ENCODE measurements around the gene GNA15.
"Not testable (repeated sequence)": the region's sequence is repeated elsewhere in the genome, so short reads cannot be mapped to it uniquely, and the experiment has no call there.

The GNA15 gene, protein sequence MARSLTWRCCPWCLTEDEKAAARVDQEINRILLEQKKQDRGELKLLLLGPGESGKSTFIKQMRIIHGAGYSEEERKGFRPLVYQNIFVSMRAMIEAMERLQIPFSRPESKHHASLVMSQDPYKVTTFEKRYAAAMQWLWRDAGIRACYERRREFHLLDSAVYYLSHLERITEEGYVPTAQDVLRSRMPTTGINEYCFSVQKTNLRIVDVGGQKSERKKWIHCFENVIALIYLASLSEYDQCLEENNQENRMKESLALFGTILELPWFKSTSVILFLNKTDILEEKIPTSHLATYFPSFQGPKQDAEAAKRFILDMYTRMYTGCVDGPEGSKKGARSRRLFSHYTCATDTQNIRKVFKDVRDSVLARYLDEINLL

DNA sequence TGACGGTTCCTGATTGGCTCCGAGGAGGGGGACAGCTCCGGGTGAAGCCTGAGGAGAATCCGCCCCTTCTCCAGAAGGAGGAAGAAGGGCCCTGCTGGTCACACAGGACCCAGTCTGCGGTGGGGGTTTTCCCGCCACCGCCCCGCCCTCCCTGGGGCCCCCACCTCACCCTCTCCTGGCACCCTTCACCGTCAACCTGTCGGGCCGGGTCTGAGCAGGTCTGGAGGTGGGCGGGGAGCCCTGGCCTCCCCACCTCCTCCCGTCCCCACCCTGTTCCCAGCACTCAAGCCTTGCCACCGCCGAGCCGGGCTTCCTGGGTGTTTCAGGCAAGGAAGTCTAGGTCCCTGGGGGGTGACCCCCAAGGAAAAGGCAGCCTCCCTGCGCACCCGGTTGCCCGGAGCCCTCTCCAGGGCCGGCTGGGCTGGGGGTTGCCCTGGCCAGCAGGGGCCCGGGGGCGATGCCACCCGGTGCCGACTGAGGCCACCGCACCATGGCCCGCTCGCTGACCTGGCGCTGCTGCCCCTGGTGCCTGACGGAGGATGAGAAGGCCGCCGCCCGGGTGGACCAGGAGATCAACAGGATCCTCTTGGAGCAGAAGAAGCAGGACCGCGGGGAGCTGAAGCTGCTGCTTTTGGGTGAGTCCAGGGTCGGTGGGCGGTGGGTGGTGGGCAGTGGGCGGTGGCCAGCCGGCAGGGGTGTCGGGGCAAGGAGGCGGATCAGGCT, at the start of gene GNA15:
Gene GNA15, plus strand, starts transcription at position 73 of the 723 bp plus-strand sequence. Its CDS starts 418 bp downstream, at position 491.
- DNase-seq (ENCODE audit: low read depth in 2 of 3, low spot score in 1 of 3): no peak

DNA sequence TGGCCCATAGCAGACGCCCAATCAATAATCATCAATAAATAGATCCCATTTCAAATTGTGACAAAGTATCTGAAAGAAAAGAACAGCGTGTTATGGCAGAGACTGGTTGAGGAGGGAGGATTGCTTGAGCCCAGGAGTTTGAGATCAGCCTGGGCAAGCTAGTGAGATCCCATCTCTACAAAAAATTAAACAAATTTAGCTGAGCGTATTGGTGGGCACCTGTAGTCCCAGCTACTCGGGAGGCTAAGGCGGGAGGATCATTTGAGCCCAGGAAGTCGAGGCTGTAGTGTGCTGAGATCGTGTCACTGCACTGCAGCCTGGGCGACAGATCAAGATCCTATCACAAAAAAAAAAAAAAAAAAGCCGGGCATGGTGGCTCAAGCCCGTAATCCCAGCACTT, 48.1 kb upstream of the GNA15 start:
- no peak for DNase-seq (ENCODE audit: low read depth in 2 of 3, low spot score in 1 of 3)

DNA sequence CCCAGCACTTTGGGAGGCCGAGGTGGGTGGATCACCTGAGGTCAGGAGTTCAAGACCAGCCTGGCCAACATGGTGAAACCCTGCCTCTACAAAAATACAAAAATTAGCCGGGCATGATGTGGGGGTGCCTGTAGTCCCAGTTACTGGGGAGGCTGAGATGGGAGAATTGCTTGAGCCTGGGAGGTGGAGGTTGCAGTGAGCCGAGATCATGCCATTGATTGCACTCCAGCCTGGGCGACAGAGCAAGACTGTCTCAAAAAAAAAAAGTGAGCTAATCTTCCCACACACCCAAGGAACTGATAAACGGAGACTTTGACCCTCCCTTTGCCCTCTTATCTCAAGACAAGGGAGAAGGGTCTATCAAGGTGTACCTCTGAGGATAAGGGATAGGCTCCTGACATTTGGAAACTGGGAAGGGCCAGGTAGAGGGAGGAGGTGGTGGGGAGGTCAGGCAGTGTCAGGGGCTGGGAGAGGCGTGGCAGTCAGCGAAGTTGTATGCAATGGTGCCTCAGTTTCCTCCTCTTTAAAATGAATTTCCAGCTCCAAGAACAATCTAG, 46.5 kb upstream of the GNA15 start:
- not testable (repeated sequence) for DNase-seq (ENCODE audit: low read depth in 2 of 3, low spot score in 1 of 3)

DNA sequence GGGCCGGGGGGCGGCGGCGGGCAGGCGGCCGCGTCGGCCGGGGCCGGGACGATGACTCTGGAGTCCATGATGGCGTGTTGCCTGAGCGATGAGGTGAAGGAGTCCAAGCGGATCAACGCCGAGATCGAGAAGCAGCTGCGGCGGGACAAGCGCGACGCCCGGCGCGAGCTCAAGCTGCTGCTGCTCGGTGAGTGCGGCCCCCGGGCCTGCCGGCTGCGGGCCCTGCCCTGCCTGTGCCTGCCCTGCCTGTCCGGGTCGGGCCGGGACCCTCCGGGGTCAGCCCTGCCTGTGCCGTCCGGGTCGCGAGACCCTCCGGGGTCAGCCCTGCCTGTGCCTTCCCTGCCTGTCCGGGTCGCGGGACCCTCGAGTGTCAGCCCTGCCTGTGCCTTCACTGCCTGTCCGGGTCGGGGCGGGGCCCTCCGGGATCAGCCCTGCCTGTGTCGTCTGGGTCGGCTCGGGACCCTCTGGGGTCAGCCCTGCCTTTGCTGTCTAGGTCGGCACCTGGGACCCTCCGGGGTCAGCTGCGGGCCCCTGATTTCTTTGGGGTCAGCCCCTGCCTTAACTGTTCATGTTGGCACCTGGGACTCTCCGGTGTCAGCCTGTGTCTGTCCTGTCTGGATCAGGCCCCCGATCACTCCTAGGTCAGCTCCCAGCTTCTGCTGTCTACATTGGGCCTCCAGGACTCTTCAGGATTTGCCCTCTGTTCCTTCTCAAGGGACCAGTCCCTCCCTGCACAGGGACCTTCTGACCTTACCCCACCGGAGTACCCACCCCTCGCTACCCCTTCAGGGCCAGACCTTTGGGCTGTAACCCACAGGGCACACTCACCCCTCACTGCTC, 41.0 kb upstream of the GNA15 start:
- DNase-seq (ENCODE audit: low read depth in 2 of 3, low spot score in 1 of 3): no peak

DNA sequence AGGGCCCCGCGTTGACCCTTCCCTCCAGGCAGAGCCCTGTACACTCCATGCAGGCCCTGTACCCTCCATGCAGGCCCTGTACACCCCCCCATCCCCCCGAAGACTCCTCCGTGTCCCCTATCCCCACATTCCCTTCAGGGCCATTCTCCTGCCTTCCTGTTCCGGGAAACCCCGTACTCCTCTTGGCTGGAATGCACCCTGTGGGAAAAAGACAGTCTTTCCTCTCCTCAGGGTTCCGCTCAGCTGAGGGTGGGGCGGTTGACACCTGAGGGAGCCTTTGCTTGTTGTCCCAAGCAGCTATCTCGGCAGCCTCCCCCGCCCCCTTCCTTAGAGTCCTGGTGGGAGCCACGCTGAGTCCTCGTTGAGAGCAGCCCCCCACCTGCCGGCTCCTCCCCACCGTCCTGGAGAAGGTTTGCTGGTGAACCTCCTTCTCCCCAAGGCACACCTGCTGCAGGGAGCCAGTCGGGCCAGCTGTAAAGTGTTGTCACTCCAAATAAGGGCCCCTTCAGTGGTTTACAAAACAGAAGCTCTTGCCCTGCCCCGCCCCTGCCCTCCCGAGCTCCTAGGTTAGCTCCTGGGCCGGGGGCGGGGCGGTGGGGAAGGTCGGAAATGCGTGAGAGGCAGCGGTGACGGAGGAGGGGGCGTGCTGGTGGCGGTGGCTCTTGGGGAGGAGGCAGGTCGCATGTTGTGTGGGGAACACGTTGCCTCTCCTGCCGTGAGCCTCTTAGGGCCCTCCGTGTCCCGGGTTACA, 40.2 kb upstream of the GNA15 start:
- DNase-seq (ENCODE audit: low read depth in 2 of 3, low spot score in 1 of 3): peak in 2 of 3 donors; percentile 14 to 26

DNA sequence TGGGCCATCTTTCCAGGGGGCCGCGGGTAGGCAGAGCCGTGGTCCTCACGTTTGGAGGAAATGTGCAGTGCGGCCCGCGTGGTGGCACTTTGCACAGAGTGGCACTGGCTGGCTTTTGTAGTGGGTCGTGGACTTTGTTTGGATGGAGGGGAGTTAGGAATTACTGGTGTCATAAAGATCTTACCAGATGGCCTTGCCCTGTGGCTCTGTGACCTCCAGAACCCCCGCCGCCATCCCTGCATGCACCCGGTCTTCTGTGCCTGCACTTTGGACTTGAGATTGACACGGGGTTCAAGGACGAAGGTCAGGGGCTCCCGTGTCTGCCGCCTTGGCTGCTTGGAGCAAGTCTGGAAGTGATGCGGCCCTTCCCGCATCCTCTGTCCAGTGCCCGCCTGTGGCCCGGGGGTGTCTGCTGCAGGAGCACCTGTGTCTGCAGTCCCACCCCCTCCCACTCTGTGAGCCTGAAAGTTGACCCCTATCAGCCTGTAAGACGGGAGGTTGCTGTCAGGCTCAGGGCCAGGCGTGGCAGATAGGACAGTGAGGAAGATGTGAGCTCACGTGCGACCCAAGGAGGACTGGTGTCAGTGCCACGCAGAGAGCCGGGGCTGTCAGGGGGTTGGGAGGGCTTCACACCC, 39.4 kb upstream of the GNA15 start:
- DNase-seq (ENCODE audit: low read depth in 2 of 3, low spot score in 1 of 3): no peak

DNA sequence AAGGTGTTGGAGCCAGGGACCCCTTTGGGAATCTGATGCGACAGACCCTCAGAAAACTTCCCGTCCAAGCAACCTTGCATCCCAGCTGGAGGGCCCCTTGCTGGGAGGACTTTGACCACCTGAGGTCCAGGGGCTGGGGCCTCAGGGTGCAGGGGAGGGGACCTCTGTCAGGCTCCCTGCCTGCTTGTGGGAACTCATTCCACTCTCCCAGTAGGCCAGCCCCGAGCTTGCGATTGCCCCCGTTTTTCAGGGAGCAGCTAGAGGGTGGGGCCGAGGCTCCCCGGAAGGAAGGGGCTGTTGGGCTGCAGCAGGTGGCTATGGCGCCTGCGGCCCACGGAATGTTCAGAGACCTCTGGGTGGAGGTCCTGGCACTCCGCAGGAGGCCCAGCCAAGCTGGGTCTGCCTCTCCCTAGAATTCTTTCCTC, 38.9 kb upstream of the GNA15 start:
- no peak for DNase-seq (ENCODE audit: low read depth in 2 of 3, low spot score in 1 of 3)

DNA sequence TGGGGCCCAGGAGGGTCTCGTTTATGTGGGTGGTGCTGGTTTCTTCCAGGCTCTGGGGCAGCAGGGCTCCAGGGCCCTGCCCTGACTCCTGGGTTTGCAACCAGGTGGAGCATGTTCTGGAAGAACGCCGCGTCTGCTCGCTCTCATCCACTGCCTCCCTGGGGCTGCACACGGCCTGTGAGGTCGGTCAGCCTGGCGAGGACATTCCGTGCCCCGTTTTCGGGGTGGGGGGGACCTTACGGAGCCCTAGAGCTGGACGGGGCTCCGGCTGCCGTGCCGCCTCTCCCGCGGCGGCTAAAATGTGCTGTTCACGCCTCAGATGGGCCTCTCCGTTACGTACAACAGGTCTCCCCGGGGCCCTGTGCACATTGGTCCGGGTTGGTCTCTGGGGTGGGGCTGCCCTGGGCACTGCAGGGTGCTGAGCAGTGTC, 38.4 kb upstream of the GNA15 start:
- no peak for DNase-seq (ENCODE audit: low read depth in 2 of 3, low spot score in 1 of 3)

DNA sequence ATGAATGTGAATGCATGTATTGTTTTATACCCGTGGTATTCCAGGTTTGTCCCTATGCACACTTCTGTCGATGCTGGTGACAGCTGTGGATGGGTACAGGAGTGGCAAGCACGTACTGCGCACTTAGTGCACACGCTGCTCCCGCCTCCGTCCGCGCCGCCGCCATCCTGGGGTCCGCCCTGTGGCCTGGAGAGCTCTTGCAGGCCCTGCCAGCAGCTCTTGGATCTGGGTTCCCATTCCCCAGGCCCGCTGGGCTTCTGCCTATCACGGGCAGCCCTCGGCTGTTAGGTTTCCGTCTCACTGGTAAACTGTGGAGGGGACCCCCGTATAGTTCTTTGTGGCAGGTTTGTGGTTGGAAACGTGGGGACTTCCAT, 37.7 kb upstream of the GNA15 start:
- DNase-seq (ENCODE audit: low read depth in 2 of 3, low spot score in 1 of 3): no peak

DNA sequence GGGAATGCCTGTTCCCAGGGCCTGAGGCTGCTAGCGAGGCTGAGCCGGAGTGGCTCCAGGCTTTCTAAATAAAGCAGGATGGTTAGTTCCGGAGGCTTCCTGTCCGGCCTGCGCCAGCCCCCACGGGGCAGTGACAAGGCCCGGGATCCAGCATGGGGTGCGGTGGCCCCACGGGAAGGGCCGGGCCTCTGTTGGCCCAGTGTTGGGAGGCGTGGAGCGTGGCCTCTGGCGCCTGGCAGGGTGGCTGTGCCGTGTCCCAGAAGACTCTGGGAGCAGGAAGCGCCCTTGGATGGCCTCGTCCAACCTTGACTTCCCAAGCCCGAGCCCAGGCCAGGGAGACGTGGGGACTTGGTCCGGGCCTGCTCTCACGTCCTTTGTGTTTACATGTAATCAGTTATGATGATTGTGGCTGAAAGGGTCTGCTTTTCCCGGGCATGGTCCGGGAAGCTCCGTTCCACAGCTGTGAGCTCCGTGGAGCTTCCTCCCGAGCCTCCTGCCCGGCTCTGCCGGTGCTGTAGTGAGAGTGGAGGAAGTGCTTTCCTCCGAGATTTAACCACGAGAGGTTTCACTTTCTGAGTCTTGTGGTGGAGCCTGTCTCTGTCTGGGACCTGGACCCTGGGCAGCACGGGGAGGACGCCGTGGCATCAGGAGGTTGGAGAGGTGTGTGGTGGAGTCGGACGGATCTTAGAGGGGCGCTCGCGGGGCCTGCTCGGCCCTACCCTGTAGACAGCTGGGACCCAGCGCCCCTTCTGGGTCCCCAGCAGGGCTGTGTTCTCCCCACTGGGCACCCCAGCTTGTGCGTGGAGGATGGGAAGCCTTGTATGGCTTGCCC, 37.1 kb upstream of the GNA15 start:
- DNase-seq (ENCODE audit: low read depth in 2 of 3, low spot score in 1 of 3): no peak

DNA sequence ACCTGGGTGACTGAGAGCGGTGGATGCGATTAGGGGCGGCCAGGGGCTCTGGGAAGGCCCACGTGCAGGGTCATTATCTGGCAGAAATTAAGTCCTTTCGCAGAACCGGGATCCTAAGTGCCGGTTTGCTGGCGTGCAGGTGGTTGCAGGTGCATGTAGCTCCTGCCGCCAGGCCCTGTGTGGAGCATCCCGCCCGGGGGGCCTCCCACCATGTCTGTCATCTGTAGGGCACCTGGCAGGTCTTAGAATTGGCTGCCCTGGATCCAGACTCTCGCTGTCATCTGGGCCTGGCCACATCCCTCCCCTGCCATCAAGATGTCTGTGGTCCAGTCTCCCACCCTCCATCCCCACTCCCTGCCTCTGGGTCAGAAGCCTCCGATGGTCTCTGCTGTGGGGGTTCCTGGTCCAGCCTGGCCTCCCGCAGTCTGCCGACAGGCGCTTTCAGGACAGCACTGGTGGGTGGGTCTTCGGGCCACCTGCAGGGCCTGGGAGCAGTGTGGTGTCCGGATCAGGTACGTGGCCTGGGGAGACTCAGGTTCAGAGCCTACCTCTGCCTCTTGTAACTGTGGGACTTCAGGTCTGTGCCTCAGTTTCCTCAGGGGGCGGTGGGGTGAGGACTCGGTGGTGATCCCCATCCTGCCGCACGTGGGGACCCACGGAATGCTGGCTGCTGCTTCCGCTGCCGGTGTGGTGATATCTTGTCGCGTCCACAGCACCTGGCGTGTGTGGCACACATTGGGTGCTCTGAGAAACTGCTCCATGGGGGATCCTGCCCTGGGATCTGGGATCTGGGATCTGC, 36.3 kb upstream of the GNA15 start:
- DNase-seq (ENCODE audit: low read depth in 2 of 3, low spot score in 1 of 3): no peak

DNA sequence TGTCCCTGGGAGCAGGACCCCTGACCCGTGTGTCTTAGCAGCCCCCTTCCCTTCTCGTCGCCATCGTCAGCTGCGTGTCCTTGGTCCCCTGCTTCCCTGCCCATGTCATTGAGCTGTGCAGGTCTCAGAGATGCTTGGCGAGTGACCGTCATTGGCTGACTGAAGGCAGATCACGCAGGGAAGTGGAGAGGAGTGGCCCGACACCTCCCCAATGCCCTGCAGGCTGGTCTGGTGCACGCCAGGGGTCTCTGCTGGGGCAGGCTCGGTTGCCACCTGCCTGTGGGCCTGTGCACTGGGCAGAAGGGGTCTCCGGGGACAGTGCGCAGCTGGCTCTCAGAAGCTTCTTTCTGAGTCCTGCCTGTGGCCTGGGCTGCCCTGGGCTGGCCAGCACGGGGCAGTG, 35.5 kb upstream of the GNA15 start:
- no peak for DNase-seq (ENCODE audit: low read depth in 2 of 3, low spot score in 1 of 3)

DNA sequence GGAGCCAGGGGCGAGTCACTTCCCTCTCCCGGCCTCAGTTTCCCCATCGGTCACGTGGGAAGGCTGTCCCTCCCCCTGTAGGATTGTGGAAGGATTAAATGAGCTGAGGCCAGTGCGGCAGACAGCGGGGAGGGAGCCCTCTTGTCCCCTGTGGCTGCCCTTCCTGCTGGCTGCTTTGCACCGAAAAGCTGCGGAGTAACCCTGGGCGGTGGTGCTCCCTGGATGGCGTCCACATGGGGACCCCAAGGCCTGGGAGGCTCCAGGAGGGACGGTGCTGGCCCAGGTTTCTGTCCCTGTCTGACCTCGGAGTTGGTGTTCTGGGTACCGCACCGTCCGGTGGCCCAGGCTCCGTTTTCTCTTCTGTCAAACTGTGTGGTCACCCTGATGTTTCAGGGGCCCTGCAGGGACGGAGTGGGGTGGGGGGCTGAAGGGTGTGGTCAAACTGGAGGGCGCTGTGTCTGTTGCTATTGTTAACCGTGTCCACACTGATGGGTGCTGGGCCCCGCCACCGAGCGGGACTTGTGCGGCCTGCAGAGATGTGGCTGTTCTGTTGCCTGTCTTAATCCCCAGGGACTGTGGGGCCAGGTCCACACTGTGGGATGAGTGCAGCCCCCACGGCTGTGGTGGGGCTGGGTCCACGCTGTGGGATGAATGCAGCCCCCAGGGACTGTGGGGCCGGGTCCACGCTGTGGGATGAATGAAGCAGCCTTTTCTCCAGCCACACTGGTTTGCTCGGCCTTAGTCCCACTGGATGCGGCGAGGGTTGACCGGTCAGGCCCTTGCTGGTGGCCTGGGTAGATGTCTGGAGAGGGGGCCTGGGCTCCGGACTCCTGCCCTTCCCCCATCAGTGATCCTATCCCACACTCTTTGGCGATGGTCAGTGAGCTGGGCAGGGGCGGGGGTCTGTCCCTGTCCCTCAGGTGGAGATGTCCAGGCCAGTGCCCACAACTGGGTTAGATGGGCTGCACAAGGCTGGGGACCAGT, 34.8 kb upstream of the GNA15 start:
- DNase-seq (ENCODE audit: low read depth in 2 of 3, low spot score in 1 of 3): no peak

DNA sequence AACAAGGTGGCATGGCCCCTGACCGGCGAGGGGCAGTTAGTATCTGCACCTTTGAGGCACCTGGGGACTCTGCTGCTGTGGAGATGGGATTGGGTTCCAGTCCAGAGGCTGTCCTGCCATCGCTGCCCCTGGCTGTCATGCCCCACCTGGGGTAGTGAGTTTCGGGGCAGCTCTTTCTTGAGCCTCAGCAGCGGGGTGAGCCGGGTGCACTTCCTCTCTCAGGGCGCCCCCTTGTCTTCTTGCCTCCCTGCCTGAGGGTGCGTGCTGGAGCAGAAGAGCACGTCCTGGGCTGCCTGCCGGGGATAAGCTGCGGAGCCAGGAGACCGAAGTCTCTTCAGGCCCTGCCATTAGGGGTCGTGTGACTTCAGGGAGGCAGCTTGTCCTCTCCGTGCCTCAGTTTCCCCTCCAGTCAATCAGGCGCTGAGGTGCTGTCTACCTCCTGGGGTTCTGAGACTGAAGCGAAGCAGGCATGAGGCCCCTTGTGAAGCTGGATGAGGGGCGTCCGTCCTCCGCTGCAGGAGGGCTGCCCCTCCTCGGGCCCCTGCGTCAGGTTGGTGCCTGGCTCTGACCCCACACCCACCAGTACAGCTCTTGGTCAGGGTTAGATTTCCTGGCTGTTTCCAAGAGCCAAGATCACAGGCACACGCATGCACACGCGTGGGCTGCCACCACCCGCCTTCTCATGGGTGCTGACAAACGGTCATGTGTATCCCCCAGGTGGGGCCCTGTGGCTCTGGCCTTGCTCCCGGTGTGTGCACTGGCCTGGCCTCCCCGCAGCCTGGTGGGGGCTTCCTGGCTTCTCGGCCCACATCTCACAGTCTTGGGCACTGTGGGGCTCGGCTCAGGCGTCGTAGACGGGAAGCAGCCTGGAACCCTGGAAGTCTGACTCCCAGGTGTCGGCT, 33.3 kb upstream of the GNA15 start:
- no peak for DNase-seq (ENCODE audit: low read depth in 2 of 3, low spot score in 1 of 3)

DNA sequence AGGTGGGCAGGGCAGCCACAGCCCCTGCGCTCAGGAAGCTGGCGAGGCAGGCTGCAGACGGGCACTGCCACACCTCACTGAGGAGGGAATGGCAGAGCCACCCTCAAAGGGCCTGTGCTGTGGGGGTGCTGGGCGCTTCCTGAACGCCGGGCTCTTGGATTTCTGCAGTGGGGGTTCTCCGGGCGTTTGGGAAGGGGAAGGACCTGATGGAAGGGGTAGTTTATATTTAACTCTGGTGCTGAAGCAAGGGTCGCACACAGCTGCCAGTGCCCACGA, 31.2 kb upstream of the GNA15 start:
- DNase-seq (ENCODE audit: low read depth in 2 of 3, low spot score in 1 of 3): no peak

DNA sequence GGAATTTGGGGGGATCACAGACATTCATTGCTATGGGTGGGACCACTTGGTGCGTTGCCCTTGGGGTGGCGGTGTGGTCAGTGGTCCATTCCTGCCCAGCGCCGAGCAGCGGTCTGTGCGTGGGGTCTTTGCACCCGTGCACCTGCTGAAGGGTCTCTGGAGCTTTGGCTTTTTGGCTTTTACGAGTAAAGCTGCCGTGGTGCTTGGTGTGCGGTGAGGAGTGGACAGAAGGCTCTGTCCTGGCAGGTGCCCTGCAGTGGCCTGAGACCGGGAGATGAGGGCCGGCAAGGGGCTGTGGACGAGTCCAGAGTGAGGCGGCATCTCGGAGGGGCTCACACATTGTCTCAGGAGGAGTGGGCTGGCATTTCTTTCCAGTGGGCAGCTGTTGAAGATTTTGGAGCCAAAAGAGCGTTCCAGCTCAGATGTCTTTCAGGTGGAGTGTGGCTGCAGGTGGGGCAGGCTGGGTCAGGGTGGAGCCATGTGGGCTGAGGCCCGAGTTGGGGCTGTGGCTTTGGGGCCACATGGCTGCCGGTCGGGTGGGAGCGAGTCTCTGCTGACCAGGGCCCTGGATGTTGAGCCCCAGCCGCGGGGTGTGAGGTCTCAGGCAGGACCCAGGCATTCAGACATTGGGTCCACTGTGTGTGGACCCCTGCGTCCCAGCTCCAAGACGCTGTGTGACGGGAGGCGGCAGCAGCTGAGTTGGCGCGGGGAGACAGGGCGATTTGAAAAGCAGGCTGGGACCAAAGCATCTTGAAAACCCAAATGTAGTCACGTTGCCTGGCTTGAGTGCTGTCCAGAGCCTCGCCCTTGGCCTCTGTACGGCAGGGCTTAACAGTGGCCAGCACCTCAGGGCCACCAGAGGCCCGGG, 30.0 kb upstream of the GNA15 start:
- DNase-seq (ENCODE audit: low read depth in 2 of 3, low spot score in 1 of 3): no peak
